HG03108 (cell line): ENCODE results near the gene PFKL.
"Not testable (repeated sequence)": the region's sequence is repeated elsewhere in the genome, so short reads cannot be mapped to it uniquely, and the experiment has no call there.

Source experiments
- ATAC-seq: cut with Tn5 transposase; IDR thresholded peaks from one replicate; pipeline ENCODE4 v1.9.1; 2021; ENCODE audit warnings: moderate library complexity; ENCODE audit not compliant: unreplicated experiment

The PFKL gene

GRCh38 chr21:44293551-44294231, 6.2 kb upstream of the PFKL start:
- no peak for ATAC-seq

- ATAC-seq: no peak
Observed at GRCh38 chr21:44294391-44295162, 5.3 kb upstream of the PFKL start.

- no peak for ATAC-seq
Observed at GRCh38 chr21:44295163-44295573, 4.7 kb upstream of the PFKL start.

GRCh38 chr21:44295646-44296045, 4.2 kb upstream of the PFKL start:
- ATAC-seq: no peak

- no peak for ATAC-seq
Observed at GRCh38 chr21:44296103-44296519, 3.7 kb upstream of the PFKL start.

- no peak for ATAC-seq
Observed at GRCh38 chr21:44296916-44297315, 2.9 kb upstream of the PFKL start.

- no peak for ATAC-seq
Observed at GRCh38 chr21:44297525-44298290, 2.1 kb upstream of the PFKL start.

- ATAC-seq: no peak
Observed at GRCh38 chr21:44298301-44298700, 1.6 kb upstream of the PFKL start.

- ATAC-seq: no peak
Observed at GRCh38 chr21:44299085-44299457, 782 bp upstream of the PFKL start.

GRCh38 chr21:44300262-44300959, 558 bp downstream of the PFKL start:
- no peak for ATAC-seq

GRCh38 chr21:44301141-44301540, 1.3 kb downstream of the PFKL start:
- no peak for ATAC-seq

- no peak for ATAC-seq
Observed at GRCh38 chr21:44301961-44302406, 2.1 kb downstream of the PFKL start.

GRCh38 chr21:44302573-44303401, 2.9 kb downstream of the PFKL start:
- ATAC-seq: not testable (repeated sequence)

GRCh38 chr21:44303490-44303981, 3.7 kb downstream of the PFKL start:
- ATAC-seq: no peak

GRCh38 chr21:44304011-44304616, 4.3 kb downstream of the PFKL start:
- ATAC-seq: no peak

- no peak for ATAC-seq
Observed at GRCh38 chr21:44304877-44305293, 5.0 kb downstream of the PFKL start.

GRCh38 chr21:44305691-44306090, 5.8 kb downstream of the PFKL start:
- no peak for ATAC-seq

GRCh38 chr21:44306936-44307704, 7.3 kb downstream of the PFKL start:
- no peak for ATAC-seq
